ENCODE measurements around the gene KRTAP10-4.

DNA sequence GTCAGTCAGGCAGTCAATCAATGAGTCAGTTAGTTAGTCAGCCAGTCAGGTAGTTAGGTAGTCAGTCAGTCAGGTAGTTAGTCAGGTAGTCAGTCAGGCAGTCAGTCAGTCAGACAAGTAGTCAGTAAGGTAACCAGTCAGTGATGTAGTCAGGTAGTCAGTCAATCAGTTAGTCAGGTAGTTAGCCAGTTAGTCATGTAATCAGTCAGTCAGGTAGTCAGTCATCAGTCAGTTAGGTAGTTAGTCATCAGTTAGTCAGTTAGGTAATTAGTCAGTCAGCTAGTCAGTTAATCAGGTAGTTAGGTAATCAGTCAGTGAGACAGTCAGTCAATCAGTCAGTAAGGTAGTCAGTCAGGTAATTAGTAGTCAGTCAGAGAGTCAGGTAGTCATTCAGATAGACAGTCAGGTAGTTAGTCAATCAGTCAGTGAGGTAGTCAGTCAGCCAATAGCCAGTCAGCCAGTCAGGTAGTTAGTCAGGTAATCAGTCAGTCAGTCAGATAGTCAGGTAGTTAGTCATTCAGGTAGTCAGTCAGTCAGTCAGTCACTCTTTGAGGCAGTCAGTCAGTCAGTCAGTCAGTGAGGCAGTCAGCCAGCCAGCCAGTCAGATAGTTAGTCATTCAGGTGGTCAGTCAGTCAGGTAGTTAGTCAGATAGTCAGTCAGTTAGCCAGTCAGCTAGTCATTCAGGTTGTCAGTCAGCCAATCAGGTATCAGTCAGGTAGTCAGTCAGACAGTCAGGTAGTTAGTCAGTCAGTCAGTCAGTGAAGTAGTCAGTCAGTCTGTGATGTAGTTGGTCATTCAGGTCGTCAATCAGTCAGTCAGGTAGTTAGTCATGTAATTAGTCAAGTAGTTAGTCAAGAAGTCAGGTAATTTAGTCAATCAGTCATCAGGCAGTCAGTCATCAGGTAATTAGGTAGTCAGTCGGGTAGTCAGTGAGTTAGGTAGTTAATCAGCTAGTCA lies 48.8 kb upstream of the KRTAP10-4 start:
- TF ChIP-seq POLR2AphosphoS5 (IDR thresholded peaks at IDR 0.05; ENCODE audit: low read depth) = no peak
- TF ChIP-seq, protein P1, sequence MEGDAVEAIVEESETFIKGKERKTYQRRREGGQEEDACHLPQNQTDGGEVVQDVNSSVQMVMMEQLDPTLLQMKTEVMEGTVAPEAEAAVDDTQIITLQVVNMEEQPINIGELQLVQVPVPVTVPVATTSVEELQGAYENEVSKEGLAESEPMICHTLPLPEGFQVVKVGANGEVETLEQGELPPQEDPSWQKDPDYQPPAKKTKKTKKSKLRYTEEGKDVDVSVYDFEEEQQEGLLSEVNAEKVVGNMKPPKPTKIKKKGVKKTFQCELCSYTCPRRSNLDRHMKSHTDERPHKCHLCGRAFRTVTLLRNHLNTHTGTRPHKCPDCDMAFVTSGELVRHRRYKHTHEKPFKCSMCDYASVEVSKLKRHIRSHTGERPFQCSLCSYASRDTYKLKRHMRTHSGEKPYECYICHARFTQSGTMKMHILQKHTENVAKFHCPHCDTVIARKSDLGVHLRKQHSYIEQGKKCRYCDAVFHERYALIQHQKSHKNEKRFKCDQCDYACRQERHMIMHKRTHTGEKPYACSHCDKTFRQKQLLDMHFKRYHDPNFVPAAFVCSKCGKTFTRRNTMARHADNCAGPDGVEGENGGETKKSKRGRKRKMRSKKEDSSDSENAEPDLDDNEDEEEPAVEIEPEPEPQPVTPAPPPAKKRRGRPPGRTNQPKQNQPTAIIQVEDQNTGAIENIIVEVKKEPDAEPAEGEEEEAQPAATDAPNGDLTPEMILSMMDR (IDR thresholded peaks at IDR 0.05; ENCODE audit: insufficient read depth, low read length) = no peak
- no peak for TF ChIP-seq GABPA (IDR thresholded peaks at IDR 0.05; ENCODE audit: low read depth)
